SK-MEL-5 (cell line): ENCODE measurements around the gene UPF1. TPM values are rescaled to one million over a fixed set of nuclear protein-coding genes. Genes with fewer than 3 reads are reported as not detected.

Experiments
- DNase-seq: peaks from one replicate; pipeline ENCODE4 v3.0.0-alpha.2; 2016; ENCODE audit warnings: low read depth, low spot score
- in situ Hi-C: cut with HindIII; loops from 2 replicates; pipeline ENCODE4 v1.10.0; 2016; ENCODE audit warnings: low sequenced_read_pairs, high pct_unique_total_duplicates, low pct_unique_long_range_greater_than_20kb
- total RNA-seq: library from RNA; depleted of rRNA; stranded (reverse); fragments of >200 nt; shearing (Covaris generic); gene quantifications from 2 replicates; pipeline ENCODE4 v1.2.3, GENCODE V29; 2014

Gene UPF1
- total RNA-seq, 1 experiment from 2014 or later: 22.4 TPM

DNA sequence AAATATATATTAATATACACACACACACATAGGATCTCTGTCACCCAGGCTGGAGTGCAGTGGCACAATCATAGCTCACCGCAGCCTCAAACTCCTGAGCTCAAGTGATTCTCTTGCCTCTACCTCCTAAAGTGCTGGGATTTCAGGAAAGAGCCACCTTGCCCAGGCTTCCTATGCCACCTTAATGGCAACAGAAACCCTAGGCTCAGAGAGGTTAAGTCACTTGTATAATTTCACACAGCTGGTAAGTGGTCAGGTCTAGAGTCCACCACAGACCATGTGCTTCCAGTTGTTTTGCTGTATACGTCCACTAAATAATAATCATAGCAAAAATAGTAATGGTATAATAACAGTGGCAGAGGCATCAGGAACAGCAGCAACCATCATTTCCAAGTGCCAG lies 1.3 kb upstream of the UPF1 start:
- in situ Hi-C loops: no loop called here

DNA sequence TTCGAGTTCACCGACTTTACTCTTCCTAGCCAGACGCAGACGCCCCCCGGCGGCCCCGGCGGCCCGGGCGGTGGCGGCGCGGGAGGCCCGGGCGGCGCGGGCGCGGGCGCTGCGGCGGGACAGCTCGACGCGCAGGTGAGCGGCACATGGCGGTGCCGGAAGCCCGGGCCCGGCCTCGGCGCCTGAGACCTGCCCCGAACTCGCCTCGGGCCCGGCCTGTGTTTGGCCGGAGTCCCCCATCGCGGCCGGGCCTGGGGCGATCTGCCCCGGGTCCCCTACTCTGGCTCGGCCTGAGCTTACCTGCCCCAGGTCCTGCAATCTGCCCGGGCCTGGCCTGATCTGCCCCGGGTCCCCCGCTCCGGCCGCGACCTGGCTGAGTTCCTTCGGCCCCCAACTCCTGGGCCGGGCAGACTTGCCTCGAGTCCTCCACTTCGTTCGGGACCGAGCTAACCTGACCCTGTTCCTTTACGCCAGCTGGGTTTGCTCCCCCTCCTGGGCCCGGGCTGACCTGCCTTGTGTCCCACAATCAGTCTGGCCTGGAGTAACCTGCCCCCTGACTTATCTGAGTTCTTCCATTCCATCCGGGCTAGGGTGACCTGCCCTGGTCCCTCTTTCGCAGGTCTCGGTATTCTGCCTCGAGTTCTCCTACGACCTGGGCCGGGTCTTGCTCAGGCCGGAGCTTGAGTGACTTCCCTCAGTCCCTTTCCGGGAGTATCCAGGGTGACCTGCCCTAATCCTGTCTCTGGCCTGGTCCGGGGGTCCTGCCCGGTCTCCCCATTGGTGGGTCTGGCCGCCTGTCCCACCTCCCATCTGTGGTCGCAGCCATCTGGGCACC lies 764 bp downstream of the UPF1 start:
- no peak for DNase-seq
- in situ Hi-C loops: no loop called here

More for the DNA sequence above, 1.3 kb upstream of the UPF1 start:
- no peak for DNase-seq

DNA sequence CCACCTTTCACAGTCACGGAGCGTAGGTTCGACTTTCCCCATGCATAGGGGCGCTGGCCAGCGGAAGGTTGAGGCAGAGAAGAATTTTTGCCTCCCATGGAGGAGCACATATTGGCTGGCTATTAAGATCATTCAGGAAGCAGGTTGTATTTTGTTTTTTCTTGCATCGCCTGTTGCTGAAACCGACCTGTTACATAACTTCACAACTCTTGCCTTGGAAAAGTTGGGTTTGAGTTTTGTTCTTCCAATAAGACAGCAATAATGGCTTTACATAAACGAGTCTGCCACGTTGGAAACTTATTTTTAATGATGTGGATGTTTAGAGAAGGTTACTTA lies 1.4 kb downstream of the UPF1 start:
- no peak for DNase-seq
- in situ Hi-C loops: no loop called here

DNA sequence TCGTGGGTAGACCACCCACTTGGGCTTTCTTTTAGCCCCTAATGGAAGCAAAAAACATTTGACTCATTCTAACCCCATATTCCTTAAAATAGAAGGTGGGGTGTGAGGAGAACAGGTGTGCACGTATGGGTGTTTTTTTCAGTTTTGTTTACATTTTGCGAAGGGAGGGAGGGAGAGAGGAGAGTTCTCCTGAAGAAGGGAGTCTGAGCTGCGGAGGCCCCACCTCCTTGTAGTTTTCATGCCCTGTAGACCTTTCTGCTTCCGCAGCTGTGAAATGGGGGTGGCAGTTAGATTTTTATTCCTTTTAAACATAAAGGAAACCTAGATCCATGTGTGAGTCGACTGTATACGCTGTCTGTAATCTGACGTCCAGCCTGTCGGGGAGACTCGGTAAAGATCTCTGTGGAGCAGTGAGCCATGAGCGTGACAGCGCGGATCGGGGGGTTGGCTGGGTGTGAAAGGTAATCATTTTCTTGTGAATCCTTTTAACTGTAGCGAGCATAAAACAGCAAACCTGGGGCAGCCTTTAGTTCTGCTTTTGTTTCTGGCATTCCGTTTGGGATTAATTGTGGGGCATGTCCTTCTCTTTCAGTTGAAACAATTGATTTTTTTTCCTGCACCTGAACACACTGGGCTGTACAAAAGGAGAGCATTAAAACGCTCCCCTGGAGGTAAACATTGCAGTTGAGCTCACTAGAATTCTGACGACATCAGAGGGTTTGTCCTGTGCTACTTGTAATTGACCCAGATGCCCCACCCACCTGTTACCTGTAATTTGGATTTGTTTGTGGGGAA lies 2.3 kb downstream of the UPF1 start:
- in situ Hi-C loops: no loop called here

DNA sequence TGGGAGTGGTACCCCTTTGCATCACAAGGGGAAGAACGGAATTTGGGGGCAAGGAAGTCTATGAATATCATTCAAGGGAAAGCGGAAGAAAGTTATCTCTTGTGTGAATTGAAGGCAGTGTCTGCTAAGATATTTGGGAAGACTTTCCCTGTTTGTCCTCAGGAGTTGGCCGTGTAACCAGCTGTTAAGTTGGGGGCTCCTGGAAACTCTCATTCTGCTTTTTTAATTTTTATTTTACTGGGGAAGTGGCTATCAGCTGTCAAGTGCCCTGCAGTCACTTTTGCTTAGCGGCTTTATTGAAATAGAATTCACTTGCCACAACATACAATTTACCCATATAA lies 2.9 kb downstream of the UPF1 start:
- in situ Hi-C loops: no loop called here
- no peak for DNase-seq

More for the DNA sequence above, 2.3 kb downstream of the UPF1 start:
- no peak for DNase-seq

DNA sequence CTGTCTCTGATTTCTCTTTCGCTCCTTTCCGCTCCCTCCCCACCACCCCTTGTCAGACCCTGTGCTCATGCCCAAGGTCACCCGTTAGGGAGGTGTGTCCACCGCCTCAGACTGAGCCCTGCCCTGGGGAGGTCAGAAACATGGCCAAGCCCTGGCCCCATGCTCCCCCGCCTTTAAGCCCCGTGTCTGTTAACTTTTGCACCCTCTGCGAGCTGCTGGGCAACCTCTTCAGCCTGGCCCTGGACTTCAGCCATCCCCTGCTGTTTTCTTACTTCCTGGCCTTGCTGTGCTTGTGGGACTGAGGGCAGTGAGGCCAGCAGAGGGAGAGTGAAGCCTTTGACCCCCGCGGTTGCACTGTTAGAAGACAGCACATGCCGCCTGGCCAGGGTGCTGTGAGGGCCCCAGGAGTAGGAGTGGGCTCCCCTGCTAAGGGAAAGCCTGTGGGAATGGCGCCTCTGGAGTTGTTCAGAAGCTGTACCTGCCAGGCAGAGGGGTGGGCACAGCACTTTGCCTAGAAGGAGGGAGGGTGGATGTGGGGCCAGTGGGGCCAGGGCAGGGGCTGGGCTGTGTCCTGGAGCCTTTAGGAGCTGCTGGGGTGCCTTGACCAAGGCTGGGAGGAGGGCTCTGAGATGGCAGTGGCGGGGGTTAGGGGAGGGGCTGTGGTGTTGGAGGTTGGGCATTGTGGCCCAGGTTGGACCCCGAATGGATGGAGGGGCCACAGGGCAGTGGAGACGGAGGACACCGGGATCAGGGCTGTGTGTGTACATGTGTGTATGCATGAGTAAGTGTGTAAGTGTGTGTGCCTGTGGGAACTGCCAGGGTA lies 7.9 kb downstream of the UPF1 start:
- DNase-seq: no peak
- in situ Hi-C loops: no loop called here

DNA sequence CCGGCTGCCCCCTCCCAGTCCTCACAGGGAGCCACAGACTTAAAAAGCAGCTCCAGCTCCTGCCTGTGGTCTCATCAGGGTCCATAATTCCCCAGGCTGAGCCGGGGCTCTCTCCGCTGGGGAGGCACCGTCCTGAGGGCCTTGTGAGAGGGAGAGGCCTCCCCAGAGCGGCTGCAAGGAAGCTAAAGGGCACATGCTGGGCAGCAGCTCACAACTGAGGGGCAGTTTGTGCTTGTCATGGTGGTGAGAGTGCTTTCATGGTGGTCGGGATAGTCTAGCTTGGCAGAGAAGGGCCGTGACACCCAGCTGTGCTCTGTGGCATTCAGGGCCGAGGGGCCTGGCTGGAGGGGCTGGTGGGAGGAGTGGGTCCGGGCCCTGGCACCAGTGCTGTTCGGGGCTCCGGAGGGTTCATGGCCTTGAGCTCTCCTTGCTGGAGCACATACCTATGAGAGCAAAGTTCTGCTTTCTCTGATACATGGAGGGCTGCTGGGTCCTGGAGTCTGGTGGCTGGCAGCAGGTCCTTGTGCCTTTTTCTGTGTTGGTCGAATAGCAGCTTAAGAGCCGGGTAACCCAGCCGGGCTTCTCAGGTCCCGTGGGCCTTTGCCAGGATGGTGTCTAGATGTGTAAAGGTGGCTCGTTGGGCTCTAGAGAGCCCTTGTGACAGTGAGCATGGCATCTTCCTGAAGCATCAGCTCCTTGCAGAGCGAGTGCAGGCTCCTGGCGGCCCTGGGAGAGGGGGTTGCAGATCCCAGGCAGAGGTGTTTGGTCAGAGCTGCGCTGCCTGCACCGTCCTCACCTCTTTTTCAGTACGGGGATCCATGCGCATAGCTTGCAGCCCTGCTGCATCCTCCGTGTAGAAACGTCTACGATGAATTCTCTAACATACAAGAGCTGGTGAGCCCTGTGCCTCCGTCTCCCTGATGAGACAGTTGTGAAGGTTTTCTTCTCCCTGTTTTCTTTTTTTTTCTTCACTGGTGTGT lies 8.8 kb downstream of the UPF1 start:
- in situ Hi-C loops: no loop called here
- no peak for DNase-seq

DNA sequence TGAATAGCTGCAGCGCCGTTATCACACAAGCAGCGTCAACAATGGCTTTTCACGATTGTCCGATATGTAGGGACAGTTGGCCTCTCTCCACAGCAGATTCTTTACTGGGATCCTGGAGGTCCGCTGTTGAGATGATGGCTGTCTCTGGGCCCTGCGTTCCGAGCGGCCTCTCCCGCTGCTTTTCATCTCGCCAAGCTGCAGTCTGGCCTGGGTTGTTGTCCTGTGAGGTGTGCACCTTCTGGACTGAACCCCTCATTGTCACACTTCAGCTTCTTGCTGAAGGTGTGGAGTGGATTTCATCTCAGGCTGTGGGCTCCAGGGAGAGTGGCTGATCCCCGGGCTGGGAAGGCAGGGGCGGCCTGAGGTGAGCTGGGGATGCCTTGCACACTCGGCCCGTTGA lies 9.6 kb downstream of the UPF1 start:
- DNase-seq: no peak
- in situ Hi-C loops: no loop called here

DNA sequence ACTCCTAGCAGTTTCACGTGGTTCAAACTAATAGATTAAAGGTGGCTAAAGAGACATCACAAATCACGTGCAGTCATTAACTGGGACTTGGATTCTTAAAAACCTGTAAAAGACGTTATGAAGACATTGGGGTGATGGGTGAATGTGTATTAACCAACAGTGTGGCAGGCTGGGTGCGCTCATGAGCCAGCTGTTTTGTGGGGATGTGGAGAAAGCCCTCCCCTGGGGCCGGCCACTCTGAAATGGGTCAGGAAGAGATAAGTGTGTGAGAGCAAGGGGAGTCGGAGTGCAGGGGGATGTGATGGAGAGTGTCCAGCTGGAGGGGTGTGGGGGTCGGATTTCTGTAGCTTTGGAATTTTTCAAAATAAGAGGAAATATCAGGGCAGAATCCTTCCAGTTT lies 10.4 kb downstream of the UPF1 start:
- in situ Hi-C loops: no loop called here
- DNase-seq: no peak

DNA sequence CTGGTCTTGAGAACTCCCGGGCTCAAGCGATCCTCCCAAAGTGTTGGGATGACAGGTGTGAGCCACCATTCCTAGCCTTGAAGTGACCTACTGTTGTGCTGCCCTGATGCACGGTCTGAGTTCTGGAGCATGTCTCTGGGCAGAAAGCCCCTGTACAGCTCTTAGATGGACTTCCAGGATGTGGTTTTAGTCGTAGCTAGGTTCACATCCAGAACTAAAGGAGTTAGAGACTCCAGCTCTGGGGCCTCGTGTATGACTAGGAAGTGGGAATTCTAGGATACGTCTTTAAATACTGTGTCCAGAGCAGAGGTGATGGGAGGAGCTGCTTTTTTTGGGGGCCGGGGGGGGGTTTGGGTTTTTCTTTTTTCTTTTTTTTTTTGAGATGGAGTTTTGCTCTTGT lies 12.2 kb downstream of the UPF1 start:
- in situ Hi-C loops: no loop called here
- no peak for DNase-seq

DNA sequence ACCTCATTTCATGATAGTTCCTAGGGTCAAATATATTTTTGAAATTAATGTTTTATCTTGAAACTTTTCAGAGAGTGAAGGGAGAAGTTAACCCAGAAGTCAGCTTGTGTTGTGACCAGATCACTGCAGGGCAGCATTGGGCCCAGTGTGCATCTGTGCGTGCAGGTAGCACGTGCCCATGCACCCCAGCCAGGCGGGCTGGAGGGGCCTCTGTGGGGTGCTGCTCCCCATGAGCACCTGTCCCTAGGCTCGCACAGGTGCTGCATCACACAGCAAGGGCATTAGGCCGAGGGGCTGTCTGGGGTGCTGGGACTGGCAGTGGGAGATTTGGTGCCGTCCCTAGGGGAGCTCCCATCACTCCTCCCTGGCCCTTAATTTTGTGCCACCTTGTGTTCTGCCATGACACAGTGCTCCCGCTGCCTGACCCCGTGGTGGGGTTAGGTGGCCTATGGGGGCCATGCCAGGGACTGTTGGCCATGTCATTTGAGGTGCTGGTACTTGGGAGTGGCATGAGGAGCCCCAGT lies 13.1 kb downstream of the UPF1 start:
- in situ Hi-C loops: no loop called here
- no peak for DNase-seq

DNA sequence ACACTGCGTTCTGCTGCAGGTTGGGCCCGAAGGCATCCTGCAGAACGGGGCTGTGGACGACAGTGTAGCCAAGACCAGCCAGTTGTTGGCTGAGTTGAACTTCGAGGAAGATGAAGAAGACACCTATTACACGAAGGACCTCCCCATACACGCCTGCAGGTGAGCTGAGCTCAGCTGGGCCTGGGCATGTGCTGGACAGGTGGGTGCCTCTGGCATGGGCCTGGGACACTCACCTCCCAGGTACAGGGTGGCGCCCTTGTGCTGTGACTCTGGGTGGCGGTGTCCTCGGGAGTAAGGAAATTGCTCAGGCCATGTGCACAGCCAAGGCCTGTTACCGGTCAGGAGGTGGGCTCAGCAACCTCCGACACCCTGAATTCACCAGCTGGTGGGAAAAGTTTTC lies 14.2 kb downstream of the UPF1 start:
- in situ Hi-C loops: no loop called here
- no peak for DNase-seq

DNA sequence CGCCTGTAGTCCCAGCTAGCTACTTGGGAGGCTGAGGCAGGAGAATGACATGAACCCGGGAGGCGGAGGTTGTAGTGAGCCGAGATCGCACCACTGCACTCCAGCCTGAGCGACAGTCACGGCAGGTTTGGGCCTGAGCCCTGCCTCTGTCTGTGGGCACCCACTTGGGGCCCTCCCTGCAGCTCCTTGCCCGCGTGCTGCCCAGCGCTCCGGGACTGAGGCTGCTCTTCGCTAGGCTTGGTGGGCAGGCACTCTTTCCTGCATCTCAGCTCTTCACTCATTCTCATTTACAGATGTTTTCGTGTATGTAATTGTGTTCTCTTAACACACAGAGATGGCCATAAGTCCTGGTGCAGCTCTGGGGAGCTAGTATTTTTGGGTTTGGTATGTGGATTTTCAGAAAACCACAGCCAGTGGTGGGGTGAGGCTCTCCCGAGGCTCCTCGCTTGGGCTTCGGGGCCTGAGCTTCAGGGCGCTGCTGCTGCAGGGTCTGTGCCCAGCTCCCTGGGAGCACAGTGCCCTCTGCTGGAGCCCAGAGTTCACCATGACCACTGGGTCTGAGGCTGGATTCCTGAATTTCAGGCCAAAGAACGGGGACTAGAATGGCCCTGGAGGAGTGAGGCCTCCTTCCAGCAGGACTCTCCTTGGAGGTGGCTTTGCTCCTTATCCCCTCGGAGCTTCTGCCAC lies 15.2 kb downstream of the UPF1 start:
- DNase-seq: peak; percentile 72
- in situ Hi-C loops: no loop called here

DNA sequence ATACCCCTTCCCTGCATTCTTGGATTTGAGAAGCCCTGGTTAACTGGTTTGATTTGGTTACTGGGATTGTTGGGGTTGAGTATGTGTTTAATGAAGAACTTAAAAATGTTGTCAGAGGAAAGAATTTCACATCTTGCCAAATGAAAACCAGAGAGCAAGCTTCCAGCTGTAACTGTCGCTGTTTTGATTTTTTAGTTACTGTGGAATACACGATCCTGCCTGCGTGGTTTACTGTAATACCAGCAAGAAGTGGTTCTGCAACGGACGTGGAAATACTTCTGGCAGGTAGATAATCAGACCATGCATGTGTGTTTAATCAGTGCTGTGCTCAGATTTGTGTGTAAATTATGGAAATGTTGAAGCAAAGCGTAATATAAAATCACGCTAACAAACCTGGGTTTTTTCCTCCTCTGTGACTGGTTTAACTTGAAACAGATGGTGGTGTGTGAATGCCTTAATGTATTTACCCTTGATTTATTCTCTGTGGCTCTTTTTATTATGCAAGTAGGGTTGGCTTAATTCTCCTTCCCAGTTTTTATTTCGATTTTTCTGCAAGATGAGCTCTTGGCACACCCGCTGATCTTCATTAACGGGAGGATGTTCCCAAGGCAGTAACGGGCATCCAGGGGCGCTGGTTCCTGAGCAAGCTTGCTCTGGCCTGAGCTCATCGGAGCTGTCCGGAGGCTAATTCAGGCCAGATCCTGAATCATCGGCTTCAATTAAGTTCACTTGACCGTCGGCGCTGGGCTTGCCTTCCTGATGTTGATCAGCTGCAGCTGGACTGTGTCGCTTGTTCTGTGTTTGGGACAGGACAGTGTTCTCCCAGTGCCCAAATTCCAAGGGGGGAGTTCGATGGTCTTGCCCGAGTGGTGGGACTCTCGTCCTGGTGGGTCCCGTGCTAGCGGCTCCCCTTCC lies 16.0 kb downstream of the UPF1 start:
- no peak for DNase-seq
- in situ Hi-C loops: no loop called here

DNA sequence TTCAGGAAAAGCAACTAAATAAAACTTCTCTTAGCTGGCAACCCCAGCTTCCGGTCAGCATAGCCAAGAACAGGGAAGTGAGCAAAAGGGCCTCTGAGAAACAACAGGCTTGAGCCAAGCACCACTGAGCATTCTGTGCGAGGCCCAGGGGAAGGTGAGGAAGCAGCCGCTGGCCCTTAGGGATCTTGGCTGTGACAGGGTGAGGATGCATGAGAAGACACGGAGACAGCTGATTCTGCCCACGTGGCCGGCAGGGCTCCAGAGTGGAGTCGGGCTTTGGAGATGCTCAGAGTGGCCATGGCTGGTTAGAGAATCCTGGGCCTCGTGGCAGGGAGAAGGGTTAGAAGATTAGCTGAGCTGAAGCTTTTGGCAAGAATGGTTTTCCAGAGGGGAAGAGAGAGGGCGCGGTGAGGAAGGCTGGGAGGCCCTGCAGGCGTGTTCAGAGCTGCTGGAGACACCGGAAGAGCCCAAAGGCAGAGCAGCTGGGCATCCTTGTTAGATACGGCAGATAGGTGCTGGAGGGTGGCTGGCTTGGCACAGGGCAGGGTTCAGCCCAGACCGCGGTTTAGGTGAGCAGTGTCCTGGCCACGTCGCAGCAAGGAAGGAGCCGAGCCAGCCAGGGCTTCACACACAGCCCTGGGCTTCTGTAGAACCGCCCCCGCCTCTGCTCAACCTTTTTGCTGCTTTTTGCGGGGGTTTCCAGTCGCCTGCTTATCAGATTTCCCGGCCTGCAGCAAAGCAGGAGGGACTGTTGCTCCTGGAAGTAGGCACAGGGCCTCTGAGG lies 17.3 kb downstream of the UPF1 start:
- DNase-seq: no peak
- in situ Hi-C loops: no loop called here
